GM19452 (cell line): ENCODE measurements around the gene HGFAC.

Experiments used
- ATAC-seq: cut with Tn5 transposase; IDR thresholded peaks from one replicate; pipeline ENCODE4 v1.9.1; 2021; ENCODE audit not compliant: unreplicated experiment

HGFAC gene

DNA sequence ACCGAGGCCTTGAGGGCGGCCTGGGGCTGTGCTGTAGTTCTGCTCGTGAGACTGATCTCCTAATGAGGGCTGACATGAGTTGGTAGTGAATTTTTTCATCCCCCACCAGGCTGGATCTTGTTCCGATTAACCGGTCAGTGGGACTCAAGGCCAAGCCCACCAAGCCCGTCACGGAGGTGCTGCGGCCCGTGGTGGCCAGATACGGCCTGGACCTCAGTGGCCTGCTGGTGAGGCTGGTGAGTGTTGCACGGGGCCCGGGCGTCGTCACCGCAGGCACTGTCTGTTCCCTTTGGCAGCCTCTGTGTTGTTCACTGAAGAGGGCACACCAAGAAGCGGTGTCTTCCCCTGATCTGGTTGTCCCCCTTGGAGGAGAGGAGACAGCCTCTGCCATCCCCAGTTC is 18.4 kb upstream of the HGFAC start:
- ATAC-seq: no peak

DNA sequence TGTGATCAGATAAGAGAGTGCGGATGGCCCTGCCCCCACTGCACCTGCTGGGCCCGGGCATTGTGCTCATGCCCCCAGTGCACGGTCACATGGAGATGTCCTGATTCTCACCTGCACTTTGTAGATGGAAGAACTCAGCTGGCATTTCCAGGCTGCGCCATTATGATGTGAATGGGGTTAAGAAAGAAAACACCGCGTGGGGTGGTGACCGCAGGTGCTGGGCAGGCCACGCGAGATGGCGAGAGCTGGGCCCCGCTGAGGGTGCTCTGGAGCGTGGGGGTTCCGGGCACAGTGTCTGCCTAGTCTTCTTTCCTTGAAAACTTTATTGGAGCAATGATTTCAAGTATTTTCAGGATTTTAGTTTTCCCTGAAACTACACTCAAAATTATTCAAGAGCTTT is 17.8 kb upstream of the HGFAC start:
- no peak for ATAC-seq

DNA sequence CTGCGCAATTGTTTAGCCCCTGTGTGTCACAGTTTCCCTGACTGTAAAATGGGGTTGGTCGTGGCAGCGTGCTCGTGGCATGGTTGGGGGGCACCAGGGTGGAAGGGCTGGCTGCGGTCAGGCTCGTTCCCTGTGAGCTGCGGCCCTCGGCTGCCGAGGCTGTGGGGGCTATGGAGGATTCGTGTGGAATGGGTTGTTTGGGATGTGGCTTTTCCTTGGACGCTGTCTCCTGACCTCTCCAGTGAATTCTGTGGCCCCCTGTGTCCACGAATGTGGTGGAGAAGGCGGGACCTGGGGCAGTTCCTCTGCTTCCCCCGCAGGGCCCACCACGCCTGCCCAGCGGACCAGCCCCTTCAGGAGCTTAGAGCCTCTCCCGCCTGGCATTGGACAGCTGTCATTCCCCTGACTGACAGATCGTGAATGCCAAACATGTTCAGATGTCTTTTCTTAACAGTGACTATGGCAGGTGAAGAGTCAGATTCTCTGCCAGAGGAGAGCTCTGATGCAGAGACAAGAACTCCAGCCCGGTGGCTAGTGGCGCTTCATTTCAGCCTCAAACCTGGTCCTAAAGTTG is 17.2 kb upstream of the HGFAC start:
- no peak for ATAC-seq

DNA sequence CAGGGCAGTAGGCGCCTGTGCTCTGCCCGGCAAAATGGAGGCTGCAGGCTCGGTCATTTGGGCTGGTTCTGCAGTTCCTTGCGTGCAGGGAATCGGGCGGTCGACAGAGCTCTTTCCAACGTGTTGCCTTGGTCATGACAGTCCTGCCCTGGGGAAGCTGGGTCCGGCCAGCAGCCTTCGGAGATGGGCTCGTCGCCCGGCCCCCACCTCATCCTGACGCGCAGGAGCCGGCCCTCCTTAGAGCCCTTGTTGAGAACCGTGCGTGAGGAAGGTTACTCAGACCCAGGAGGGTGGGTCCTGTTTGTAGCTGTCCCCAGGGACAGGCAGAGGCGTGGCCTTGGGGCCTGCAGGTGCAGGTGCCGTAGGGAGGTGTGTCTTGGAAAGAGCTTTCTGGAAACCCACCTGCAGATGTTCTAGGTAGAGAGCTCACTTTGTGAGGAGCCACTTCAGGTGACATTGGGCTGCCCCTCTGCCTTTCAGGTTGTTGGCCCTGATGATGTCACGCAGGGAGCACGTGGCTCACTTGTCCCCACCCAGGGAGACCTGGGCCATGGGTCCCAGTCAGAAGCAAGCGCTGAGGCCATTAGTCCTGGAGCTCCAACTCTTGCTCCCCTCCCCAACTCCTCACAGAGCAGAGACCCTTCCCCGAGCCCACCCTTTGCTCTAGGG is 15.2 kb upstream of the HGFAC start:
- no peak for ATAC-seq

DNA sequence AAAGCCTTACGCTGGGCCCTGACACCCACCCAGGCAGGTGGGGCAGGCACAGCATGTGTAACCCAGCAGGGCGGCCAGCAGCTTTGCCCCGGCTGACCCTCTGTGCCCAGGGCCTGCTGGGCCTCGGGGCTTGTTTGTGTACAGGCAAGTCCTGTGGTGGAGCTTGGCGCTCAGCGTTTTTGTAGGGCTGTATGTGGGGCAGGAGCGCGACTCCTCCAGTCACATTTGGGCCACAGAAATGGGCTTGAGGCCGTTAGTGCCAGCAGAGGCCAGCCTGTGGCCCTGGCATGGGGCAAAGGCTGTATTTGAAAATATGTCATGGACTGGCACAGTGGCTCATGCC is 14.7 kb upstream of the HGFAC start:
- no peak for ATAC-seq

DNA sequence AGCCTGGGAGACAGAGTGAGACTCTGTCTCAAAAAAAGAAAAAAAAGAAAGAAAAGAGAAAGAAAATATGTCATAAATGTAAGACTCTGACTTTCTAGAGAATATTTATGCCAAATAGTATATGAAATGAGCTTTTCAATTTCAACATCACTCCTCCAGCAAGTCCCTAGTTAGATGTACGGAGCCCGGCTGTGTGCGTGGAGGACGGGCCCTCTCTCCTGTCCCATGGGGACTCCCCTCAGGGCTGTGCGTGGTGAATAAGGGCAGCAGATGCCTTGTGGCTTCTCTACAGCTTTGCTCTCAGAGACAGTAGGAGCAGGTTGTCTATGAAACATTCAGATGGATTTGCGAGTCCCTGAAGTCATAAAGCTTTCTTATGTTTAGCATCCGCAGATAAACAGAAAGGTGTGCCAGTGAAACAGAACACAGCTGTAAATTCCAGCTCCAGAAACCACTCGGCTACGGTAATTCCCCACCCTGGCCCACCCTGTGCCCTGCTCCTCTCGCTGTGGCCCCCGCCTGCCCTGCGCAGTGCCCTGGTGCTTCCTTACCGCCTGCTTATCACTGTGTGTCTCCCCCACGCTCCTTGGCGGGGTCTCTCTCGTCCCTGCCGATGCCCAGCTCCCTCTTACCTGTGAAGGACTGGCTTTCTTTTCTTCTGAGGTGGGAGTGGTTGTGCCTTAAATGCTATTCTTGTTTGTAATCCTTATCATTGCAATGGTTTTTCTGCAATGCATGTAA is 13.9 kb upstream of the HGFAC start:
- ATAC-seq: no peak

DNA sequence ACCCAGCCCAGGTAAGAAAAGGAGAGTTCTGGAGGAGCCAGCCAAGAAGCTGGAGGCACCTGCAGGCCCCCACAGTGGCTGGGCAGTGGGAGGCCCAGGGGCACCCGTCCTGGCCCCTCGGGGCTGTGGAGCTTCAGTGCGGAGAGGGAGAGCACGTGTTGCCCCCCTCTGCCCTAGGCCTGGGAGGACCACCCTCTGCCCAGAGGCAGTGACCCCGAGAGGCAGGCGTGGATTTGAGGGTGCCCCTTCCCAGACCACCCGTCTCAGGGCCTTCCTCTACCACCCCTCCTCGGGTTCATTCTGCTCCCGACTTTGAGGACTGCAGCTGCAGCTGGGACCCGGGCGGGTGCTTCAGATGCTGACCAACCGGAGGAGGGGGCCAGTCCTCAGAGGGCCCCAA is 12.1 kb upstream of the HGFAC start:
- no peak for ATAC-seq

DNA sequence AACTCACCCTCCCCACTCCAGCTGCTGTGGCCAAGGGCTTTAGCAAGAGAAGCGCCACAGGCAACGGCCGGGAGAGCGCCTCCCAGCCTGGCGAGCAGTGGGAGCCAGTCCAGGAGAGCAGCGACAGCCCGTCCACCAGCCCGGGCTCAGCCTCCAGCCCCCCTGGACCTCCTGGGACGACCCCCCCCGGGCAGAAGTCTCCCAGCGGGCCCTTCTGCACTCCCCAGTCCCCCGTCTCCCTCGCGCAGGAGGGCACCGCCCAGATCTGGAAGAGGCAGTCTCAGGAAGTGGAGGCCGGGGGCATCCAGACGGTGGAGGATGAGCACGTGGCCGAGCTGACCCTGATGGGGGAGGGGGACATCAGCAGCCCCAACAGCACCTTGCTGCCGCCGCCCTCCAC is 11.2 kb upstream of the HGFAC start:
- ATAC-seq: no peak

DNA sequence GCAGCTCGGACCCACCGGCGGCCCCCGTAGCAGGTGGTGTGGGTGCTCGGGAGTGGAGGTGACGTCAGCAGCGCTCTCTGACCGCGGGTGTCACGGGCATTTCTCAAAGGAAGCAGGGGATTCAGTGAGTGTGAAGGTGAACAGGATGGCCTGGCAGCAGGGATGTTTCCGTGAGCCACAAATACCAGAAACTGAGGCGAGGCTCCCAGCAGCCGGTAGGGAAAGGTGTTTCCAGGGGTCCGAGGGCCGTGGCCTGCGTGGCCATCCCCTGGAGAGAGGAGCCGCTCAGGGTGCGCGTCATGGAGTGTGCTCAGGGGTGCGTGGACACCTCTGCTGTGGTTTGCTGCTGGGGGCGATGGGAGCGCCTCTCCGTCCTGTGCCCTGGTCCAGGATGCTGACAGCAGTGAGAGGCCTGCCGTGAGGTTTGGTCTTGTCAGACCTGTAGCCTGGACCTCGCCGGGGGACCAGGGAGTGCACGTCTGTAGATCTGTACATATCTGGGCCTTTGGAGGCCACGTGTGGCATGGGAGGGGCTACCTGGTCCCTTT is 10.2 kb upstream of the HGFAC start:
- ATAC-seq: no peak

DNA sequence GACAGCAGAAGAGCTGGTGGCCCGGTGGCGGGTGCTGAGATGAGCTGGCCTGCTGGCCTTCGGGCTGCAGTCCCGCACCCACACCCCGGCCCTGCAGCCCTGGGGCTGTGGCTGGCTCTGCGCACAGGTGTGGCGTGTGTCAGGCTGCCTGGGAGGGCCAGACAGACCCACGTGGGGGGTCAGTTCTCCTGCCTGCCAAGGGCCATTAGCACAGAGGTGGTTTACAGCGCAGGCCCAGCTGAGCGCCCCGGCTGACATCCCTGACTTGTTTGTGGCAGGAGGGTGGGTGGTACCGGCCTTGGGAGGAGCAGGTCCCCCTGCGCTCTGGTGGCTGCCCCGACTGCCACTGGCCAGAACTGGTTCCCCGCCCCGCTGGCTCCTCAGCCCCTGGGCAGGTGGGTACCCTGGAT is 9.4 kb upstream of the HGFAC start:
- no peak for ATAC-seq

DNA sequence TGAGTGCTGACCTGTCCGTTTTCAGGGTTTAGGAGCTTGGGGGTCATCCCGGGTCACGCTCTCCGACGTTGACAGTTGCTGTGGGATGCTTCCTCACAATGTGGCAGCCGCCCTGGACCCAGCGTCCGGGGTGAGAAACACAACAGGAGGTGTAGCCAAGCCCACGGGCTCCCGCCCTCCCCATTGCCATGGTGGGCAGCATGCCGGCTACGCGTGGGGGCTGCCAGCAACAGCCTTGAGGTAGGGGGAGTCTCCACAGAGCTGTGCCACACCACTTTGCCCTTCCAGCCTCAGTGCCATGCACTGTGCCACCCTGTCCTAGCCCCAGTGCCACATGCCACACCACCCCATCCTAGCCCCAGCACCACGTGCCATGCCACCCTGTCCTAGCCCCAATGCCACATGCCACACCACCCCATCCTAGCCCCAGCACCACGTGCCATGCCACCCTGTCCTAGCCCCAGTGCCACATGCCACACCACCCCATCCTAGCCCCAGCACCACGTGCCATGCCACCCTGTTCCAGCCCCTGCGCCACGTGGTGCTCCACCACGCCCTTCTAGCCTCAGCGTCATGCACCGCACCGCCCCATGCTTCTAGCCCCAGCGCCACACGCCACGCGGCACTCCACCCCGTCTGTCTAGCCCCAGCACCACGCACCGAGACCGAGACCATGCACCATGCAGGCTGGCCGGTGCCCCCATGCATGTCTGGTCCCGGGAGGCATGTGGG is 8.5 kb upstream of the HGFAC start:
- no peak for ATAC-seq

DNA sequence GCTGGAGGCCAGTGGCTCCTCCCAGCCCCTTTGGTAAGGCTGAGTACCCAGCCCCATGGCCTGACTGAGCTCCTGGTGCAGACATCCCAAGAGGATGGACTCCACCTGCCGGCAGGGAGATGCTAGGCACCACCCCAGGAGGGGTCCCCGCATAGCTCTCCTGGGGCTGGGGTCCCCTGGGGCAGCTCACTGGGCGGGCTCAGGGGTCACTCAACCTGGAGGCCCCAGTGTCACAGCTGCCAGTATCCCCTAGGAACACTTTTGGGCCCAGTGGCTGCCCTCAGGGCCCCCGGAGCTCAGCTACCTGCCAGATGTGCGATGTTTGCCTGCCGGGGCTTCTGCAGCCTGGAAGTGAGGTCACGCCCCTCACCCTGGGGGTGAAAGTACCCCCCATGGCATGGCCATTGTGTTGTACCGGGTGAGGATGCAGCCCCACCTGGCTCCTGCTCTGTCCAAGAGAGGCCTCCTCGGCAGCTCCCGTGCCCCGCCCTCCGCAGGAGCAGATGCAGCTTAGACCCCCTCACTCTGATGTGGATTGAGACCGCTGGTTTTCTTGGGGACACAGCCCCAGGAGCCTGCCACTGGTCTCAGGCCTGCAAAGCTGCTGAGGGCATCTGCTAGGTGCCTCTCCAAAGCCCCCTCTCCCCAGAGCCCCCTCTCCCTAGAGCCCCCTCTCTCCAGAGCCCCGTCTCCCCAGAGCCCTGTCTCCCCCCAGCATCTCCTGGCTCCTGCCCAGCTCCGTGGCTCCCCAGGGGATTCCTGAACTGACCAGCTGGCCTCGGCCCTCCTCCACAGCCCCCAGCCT is 6.7 kb upstream of the HGFAC start:
- ATAC-seq: no peak

DNA sequence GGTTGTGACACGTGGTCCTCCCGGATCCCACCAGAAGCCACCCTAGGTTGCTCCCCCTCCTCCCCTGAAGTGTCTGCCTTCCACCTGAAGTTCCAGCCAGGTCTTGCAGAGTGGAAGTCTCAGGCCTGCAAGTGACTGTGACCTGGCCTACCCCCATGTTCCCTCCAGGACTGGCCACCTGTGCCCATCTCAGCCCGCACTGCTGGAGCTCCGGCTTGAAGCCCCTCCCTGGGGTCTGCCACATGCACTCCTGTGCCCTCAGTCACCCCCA is 6.1 kb upstream of the HGFAC start:
- no peak for ATAC-seq

DNA sequence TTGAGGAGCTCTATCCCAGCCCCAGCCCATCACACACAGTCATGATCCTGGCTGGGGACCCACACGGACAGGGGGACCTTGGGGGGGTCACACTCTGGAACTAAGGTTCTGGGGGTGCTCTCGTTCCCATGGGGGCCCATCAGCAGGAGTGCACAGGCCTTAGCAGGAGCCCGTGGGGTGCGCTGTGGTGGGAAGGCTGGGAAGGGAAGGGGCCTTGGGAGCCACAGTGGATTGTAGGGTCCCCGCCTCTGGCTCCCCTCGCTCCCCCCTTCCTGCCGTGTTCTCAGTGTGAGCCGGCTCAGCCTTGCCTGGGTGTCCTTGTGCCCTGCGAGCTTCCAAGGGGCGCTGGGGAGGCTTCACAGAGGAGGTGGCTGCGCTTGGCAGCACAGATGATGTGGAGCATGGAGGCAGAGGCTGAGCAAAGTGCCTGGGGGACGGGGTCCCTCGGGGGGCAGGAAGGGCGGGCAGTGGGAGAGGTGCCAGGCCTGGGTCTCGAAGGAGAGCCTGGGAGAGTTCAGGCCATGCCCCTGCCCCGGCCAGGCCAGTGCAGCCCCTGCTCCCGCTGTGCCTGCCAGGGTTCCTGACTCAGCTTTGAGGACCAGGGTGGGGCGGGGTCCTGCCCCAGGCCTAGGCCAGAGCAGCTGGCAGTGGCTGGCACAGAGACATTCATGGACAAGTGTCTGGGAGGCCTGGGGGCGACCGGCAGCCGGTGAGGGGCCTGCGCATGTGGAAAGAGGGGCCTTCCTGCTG is 5.5 kb upstream of the HGFAC start:
- no peak for ATAC-seq

DNA sequence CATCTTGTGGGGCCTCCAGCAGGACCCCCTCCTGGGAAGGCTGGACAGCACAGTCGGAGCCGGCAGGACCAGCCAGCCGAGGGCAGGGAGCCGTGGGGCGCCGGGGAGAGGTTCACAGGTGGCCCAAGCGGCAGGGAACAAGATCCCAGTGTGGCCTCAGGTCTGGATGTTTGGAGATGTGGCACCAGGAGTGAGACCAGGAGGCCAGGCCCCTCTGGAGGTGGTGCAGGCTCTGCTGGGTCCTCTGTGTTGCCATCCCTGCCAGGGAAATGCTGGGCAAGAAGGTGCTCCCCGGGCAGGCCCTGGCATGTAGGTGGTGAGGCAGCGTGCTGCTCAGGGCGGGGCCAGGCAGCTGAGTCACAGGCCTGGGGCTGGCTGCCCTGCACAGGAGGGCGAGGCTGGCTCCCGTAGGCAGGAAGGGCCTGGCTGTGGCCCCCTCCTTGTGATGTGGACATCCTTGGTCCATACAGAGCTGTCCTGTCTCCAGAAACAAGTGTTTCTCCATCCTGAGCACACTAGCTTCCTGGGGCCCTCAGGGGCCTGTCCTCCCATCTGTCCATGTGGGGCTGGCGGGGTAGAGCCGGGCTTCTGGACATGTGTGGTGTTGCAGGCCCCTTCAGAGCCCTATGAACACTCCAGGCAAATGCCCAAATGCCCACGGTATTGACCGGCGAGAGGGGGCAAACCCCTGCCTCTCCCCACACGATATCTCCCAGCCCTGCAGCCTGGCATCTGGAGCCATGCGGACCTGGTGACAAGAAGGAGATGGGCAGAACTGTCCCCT is 4.8 kb upstream of the HGFAC start:
- ATAC-seq: no peak

DNA sequence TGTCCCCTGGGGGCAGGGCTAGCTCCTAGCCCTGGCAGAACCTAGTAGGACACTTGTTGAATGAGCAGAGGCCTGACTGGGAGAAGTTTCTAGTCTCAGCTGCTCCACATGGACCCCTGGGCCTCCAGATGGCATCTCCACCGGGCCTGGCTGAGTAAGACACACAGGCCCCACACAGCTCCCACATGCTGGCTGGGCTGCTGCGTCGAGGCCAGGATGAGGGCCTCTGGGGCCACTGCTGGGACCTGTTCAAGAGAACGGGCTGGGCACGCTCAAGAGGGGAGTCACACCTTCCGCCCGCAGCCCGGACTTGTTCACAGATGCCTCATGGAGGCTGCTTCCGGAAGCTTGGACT is 4.2 kb upstream of the HGFAC start:
- ATAC-seq: no peak

DNA sequence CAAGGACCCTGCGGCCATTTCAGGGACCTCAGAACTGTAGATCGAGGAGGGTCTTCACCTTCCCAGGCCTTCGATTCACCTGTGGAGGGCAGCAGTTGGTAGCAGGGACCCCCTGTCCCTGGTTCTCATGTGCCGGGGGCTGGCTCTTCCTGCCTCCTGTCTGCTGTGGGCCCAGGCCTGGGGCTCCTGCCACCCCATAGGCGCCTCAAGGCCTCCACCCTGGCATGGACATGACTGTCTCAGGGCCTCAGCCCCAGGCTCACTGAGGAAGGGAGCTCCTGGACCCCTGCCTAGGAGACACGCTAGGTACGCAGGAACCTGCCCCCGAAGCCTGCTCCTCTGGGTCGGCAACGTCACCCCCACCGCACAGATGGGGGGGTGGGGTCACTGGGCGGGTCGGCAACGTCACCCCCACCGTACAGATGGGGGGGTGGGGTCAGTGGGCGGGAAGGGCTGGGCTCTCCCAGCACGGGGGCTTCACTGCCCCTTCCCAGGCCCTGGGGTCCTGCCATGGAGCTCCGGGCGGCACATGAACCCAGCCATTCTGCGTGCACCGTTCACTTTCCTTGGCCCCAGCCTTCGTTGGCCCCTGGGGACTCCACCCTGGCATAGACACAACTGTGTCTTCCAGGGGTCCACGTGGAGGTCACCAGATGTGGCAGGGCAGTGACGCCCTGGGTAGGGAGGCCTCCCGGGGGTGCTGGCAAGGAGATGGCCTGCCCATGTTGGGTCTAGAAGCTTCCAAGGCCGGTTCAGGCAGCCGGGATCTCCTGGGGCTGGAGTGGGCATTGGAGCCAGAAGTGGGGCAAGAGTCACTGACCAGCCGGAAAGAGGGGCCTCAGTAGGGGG is 3.5 kb upstream of the HGFAC start:
- no peak for ATAC-seq

DNA sequence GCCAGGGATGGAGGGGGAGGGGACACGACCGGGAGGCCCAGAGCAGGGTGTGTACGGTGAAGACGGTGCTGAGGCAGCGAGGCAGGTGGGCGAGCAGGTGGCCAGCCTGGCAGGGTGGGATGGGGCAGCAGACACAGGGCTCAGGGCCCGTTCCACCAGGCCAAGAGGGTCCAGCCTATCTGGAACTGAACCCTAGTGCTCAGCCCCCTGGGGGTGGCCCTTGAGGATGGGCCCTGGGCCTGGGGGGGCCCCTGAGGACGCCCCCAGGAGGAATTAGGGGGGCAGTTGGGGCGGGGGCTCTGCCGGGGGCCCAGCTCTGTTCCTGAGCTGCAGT is 3.0 kb upstream of the HGFAC start:
- ATAC-seq: no peak

DNA sequence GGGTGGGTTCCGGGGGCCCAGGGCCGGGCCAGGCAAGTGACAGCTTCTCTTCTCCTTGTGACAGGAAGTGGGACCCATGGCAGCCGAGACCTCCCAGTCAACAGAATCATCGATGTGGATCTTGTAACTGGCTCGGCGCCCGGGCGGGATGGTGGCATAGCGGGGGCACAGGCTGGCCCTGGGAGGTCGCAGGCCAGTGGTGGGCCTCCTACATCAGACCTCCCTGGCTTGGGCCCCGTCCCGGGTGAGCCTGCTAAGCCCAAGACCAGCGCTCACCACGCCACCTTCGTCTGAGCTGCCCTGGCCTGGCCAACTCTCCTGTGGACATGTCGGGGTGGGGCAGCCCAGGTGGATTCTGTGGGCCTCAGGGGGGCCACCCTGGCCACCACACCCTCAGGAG is 2.4 kb upstream of the HGFAC start:
- ATAC-seq: no peak
